Caki2 (cell line): ENCODE measurements around the gene IL2RG. TPM values are rescaled to one million over a fixed set of nuclear protein-coding genes. Genes with fewer than 3 reads are reported as not detected.

Experiments
- DNase-seq: peaks from one replicate; pipeline ENCODE4 v3.0.0-alpha.2; 2015; ENCODE audit warnings: low read depth
- in situ Hi-C: cut with HindIII; loops from 2 replicates; pipeline ENCODE4 v1.10.0; 2016; ENCODE audit warnings: low sequenced_read_pairs, low pct_unique_long_range_greater_than_20kb, mixed read lengths
- total RNA-seq: library from RNA; depleted of rRNA; stranded (reverse); fragments of >200 nt; shearing (Covaris generic); gene quantifications from 2 replicates; pipeline ENCODE4 v1.2.3, GENCODE V29; 2014; ENCODE audit warnings: low replicate concordance; rRNA removed

The IL2RG gene
- total RNA-seq = not detected in 2 replicates

DNA sequence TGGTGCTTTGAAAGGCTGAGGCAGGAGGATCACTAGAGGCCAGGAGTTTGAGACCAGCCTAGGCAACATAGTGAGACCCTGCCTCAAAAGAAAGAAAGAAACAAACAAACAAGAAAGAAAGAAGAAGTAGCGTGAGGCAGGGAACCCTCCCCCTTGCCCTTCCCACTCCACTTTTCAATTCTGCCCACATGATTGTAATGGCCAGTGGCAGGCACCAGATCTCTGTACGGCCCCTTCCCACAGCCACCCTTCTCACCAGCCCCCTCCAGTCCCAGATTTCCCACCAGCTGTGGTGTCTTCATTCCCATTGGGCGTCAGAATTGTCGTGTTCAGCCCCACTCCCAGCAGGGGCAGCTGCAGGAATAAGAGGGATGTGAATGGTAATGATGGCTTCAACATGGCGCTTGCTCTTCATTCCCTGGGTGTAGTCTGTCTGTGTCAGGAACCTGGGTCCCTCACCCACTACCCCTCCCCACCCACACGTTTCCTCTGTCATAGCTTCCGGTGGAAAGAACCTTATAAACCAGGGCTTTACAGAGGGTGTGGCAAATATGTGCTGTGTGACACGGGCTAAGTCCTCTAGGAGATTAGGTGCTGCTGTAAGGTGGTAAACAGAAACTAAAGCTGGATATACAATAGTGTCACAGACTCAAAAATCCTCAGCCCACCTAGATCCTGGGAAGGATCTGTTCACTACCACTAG is at the start of gene IL2RG:
TSS of gene IL2RG (minus strand) at position 437 of the 703 bp plus-strand sequence. CDS start at position 399, 38 bp downstream.
- in situ Hi-C loops = no loop called here

DNA sequence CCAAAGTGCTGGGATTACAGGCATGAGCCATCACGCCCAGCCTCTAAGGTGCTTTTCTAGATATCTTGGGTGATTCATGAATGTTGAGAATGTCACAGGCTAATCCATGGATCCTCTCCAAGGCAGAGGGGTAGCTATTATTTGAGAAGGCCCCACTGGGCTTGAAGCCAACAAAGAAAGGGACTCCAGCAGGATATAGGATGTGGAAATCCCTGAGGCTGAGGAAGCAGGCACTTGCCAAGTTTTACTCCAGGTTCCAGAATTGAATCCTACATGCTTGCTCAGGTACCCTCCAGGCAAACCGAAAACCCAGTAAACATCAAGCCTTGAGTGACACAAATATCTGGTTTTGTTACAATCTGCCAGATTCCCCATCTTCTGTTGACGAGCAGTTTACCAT is 49.1 kb upstream of the IL2RG start:
- DNase-seq = no peak
- in situ Hi-C loops = no loop called here

More for the DNA sequence above, at the start of gene IL2RG:
- no peak for DNase-seq

DNA sequence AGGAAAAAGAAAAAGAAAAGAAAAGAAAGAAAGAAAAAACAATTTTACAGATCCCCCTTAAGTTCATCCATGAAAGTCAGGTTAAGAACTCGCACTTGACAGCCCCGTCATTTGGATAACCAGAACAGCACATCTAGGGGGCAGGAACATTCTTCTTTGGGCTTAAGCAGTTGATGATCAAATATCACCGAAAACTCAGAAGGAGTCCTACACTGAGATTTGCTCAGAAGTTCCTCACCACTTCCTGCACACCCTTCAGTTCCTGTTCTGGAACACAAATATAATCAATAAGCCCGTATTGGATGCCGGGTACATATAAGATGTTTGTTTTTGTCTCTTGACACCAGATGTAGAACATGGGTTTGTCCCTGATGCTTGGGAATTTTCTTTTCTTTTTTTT is 48.0 kb upstream of the IL2RG start:
- in situ Hi-C loops = no loop called here
- no peak for DNase-seq

DNA sequence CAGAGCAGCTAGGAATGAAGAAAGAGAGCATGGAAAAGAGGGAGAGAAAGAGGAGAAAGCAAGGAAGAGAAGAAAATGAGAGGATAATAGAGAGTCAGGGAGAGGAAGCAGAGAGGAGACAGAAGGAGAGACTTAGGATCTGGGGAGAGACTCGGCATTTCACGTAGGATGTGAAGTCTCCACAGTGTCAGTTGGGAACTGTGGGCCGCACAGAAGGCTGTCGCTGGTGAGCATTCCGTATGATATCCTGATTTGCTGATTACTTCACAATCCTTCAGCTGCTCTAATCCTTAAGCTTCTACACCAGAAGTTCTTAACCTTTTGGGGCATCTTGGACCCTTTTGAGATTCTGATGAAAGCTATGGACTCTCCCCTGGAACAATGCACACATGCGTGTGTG is 47.2 kb upstream of the IL2RG start:
- in situ Hi-C loops = no loop called here
- DNase-seq = no peak

GRCh38 chrX:71154641-71155040 is 43.3 kb upstream of the IL2RG start:
- DNase-seq = no peak

DNA sequence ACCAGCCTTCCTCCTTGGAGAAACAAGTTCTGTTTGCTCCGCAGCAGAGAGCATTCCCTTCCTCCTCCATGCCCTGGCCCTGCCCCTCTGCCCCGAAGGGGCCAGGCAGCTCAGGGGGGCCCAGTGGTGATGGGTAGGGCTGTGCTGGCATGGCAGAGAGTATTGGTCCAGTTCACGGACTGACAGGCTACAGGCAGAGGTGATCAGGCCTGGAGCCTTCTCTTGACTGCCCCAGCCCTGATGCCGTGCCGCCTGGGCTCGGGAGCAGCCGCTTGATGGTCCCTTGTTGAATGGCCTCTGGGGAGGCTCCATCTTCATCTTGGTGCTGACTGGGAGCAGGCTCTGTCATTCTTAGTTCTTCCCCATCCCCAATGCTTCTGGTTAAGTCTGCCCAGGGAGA is 42.8 kb upstream of the IL2RG start:
- no peak for DNase-seq
- in situ Hi-C loops = no loop called here

More at GRCh38 chrX:71154641-71155040, 43.3 kb upstream of the IL2RG start:
- in situ Hi-C loops = no loop called here

- in situ Hi-C loops = no loop called here
- no peak for DNase-seq
These were observed 40.0 kb upstream of the IL2RG start for GRCh38 chrX:71151366-71151765.

DNA sequence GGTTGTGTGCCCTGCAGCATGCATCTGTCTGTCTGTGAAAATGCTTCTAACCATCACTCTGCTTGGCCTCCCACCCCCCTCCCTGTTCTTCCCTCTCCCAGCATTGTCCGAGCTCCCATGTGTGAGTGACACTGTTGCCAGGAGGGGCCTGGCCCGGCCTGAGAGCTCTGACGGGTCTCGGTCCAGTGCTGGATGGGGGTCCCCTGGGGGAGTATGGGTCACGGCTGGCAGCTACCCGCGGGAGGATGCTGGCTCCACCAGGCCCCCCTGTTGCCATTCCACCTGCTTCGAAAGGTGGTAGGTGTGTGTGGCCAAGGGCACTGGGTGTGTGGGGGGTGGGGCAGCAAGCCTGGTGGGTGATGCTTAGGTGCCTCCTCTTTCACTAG is 36.9 kb upstream of the IL2RG start:
- DNase-seq = no peak
- in situ Hi-C loops = no loop called here

DNA sequence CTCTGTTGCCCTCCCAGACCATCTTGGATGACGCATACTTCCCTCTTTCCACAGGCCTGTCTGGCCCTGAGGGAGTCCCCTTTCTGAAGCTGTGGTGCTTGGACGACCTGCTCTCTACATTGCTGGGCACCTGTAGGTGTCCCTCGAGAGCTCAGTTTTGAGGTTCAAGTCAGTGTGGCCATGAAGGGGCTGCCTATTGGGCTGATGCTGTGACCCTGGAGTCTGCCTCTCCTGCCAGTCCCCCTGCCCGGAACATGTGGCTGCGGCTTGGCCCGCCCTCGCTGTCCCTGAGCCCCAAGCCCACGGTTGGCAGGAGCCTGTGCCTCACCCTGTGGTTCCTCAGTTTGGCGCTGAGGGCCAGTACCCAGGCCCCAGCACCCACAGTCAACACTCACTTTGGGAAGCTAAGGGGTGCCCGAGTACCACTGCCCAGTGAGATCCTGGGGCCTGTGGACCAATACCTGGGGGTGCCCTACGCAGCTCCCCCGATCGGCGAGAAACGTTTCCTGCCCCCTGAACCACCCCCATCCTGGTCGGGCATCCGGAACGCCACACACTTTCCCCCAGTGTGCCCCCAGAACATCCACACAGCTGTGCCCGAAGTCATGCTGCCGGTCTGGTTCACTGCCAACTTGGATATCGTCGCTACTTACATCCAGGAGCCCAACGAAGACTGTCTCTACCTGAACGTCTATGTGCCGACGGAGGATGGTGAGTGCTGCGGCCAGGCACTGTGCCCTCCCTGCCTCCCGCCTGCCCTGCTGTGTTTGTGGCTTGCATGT is 36.3 kb upstream of the IL2RG start:
- DNase-seq = no peak
- in situ Hi-C loops = no loop called here

- no peak for DNase-seq
- in situ Hi-C loops = no loop called here
These were observed 33.3 kb upstream of the IL2RG start, which contains the start of gene NLGN3 for GRCh38 chrX:71144651-71145050. NLGN3 (plus strand) TSS chrX:71144841; CDS start chrX:71147750, 2,909 bp downstream.

- in situ Hi-C loops = no loop called here
- DNase-seq = no peak
These were observed 32.1 kb upstream of the IL2RG start for GRCh38 chrX:71143508-71143907.

GRCh38 chrX:71140440-71140839 is 29.1 kb upstream of the IL2RG start:
- in situ Hi-C loops = no loop called here
- DNase-seq = no peak

DNA sequence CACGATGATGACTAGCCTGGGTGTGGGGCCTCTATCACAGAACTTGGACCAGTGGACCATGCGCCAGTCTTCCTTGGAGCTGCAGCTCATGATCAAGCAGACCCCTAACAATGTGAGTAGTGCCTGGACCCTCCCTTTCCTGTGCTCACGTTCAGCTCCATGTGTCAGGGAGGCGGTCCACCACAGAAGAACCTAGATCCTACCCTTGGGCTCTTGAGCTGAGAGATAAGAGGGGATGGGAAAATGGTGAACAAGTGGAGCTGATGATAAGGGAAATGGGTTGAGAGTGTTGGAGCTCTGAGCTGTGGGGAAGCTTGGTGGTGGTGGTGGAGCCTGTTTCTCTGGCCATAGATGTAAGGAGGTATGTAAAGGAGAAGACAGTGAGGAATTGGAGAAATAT is 20.1 kb upstream of the IL2RG start:
- DNase-seq = no peak
- in situ Hi-C loops = no loop called here

GRCh38 chrX:71128915-71129765 is 17.8 kb upstream of the IL2RG start:
- in situ Hi-C loops = no loop called here
- DNase-seq = peak; percentile 23

DNA sequence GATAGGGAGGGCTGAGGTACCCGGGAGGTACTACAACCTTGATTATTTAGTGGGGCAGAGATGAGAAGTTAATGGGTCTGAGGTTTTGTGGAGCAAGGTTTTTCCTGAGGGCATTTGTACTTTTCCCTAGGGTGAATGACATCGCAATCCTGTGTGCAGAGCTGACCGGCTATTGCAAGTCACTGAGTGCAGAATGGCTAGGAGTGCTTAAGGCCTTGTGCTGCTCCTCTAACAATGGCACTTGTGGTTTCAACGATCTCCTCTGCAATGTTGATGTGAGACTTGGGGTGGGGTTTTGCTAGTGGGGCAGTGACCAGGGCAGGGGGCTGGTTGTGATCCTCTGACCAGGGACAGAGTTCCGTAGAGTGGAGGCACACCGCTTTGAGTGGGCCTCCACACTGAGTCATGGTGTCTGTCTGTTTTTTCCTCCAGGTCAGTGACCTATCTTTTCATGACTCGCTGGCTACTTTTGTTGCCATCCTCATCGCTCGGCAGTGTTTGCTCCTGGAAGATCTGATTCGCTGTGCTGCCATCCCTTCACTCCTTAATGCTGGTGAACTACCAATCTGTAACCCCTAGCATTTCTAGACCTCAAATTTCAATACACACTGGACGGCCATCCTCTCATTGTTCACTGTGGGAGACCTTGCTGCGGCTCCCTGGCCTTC is 16.9 kb upstream of the IL2RG start:
- peak; percentile 45 for DNase-seq
- in situ Hi-C loops = no loop called here

- in situ Hi-C loops = no loop called here
- DNase-seq = no peak
These were observed 7.7 kb upstream of the IL2RG start for GRCh38 chrX:71118985-71119535.

DNA sequence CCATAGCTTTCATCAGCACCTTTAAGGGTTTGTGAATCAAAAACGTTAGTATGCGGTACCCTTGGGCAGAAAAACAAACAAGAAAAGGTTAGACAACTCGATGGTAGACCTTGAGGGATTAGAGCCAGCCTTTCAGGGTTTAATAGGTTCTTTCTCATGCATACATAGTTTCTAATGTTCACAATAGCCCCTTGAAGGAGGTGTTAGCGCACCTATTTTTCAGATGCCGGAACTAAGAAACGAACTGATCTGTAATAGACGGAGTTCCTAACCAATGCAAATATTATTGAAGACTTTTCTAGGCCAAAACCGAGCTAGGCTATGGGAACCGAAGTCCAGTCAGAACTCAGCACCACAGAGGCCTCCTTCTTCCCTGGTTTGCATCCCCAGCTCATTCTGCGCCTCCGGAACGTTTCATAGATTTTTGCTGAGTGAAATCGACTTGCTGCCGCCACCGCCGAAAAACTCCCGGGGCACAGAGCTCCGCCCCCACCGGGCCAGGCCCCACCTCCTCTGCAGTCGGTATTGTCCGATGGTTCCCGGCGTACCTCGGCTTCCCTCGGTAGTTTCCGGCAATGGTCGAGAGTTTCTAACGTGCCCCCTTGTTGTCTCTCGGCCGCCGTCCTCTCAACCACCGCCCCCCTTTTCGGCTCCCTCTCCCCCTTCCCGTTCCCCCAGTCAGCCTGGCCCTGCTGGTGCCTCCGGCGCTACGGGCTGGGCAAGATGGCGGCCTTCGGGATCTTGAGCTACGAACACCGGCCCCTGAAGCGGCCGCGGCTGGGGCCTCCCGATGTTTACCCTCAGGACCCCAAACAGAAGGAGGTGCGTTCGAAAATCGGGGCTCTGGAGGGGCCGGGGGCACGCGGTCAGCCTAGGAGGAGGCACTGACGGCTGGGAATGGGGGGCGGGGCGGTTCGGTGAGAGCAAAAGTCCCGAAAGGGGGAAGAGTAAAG is 6.9 kb upstream of the IL2RG start, which contains the start of gene MED12:
TSS of gene MED12 (plus strand) at position 565 of the 953 bp plus-strand sequence. CDS start at position 724, 159 bp downstream.
- peak; percentile 45 for DNase-seq
- in situ Hi-C loops = no loop called here
